ENCODE measurements around the gene OTOF. TPM values are rescaled to one million over a fixed set of nuclear protein-coding genes. Genes with fewer than 3 reads are reported as not detected.

The OTOF gene
- total and polyA plus RNA-seq, 2 of the 13 experiments (the other 11 are each of a cell fraction or from before 2014, with no cell fraction given) = 0.04 TPM; not detected in 1

DNA sequence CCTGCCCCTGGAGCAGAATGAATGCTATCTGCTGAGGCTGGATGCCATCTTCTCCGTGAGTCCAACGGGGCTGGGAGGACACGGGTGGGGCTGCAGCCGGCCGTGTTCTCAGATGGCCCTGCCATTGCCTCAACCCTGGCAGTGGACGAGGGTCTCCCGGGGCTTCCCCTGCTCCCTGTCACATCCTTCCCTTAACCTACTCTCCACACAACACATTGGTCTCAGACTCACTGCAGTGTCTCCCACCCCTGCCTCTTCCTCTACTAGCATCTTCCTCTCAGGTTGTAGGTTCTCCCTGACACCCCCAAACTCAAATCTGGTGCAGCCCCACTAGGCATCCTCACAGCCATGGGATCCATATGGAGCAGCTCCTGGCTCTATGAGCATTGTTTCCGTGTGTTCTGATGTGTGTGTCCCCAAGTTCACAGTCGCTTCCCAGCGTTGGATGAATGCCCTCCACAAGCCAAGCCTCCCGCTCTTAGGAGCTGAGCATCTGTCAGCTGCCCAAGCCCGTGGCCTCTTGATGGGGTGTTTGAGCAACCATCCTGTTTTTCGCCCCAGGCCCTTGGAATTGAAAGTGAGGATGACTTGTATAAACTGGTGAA lies 27.8 kb downstream of the OTOF start:
- Histone ChIP-seq H4K20me1 (ENCODE audit: insufficient read depth, low read length) (no peaks in the 10 kb centered on the region), H3K36me3 (replicated peaks in 1 of 2; ENCODE audit: control insufficient read depth in 1 of 2, insufficient read depth in 2 of 2, low read length in 2 of 2) (no peaks in the 10 kb centered on the region), H3K9ac (ENCODE audit: insufficient read depth, low read depth, low read length) (no peak overlapping the region), H3K9me3 (ENCODE audit: low read length) (no peaks in the 10 kb centered on the region), H2AFZ (ENCODE audit: low read length) (no peak overlapping the region), H3K79me2 (ENCODE audit: insufficient read depth, low read length) (no peaks in the 10 kb centered on the region), H3K27me3 (ENCODE audit: control insufficient read depth in 1 of 2, insufficient read depth in 2 of 2, low read length in 2 of 2) (peaks cover 0 to 16% of the 10 kb centered on the region in 2 experiments; a peak in 1 of 5 replicates), H3K4me1 (ENCODE audit: insufficient read depth, low read length) (peaks cover 3% of the 10 kb centered on the region), H3K4me2 (ENCODE audit: low read depth, low read length) (no peak overlapping the region), H3K27ac (ENCODE audit: extremely low read length, insufficient read depth, low read length) (no peak overlapping the region), H3K4me3 (replicated peaks in 1 of 3; ENCODE audit: insufficient read depth in 1 of 3, low read depth in 2 of 3, low read length in 3 of 3) (no peak overlapping the region)
- intact Hi-C loops (cut with micrococcal nuclease; ENCODE audit: unreplicated experiment) = no loop called here
- ATAC-seq (no peak), FAIRE-seq (no peak), DNase-seq (ENCODE audit: low spot score) (no peak)
- in situ Hi-C loops (cut with HindIII; ENCODE audit: extremely low pct_ligation_motif_present, low pct_unique_long_range_greater_than_20kb) = no loop called here
- BruUV-seq (replicated peaks) = no TSS peak
- POLR2A ChIA-PET = no interaction called here
- CTCF ChIA-PET (ENCODE audit: low intra/inter-chr PET ratio, low total read pairs) = no interaction called here
- WGBS (ENCODE audit: low lambda C conversion rate) = 50% methylated on average over 10 of the region's 13 CpGs
- TF ChIP-seq, protein P1, sequence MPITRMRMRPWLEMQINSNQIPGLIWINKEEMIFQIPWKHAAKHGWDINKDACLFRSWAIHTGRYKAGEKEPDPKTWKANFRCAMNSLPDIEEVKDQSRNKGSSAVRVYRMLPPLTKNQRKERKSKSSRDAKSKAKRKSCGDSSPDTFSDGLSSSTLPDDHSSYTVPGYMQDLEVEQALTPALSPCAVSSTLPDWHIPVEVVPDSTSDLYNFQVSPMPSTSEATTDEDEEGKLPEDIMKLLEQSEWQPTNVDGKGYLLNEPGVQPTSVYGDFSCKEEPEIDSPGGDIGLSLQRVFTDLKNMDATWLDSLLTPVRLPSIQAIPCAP (CRISPR knock-in tag; IDR thresholded peaks at IDR 0.05; ENCODE audit: low read depth) = no peak
- TF ChIP-seq, protein P2, sequence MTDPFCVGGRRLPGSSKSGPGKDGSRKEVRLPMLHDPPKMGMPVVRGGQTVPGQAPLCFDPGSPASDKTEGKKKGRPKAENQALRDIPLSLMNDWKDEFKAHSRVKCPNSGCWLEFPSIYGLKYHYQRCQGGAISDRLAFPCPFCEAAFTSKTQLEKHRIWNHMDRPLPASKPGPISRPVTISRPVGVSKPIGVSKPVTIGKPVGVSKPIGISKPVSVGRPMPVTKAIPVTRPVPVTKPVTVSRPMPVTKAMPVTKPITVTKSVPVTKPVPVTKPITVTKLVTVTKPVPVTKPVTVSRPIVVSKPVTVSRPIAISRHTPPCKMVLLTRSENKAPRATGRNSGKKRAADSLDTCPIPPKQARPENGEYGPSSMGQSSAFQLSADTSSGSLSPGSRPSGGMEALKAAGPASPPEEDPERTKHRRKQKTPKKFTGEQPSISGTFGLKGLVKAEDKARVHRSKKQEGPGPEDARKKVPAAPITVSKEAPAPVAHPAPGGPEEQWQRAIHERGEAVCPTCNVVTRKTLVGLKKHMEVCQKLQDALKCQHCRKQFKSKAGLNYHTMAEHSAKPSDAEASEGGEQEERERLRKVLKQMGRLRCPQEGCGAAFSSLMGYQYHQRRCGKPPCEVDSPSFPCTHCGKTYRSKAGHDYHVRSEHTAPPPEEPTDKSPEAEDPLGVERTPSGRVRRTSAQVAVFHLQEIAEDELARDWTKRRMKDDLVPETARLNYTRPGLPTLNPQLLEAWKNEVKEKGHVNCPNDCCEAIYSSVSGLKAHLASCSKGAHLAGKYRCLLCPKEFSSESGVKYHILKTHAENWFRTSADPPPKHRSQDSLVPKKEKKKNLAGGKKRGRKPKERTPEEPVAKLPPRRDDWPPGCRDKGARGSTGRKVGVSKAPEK (CRISPR knock-in tag; IDR thresholded peaks at IDR 0.05; ENCODE audit: borderline replicate concordance) = no peak
- TF ChIP-seq, protein P3, sequence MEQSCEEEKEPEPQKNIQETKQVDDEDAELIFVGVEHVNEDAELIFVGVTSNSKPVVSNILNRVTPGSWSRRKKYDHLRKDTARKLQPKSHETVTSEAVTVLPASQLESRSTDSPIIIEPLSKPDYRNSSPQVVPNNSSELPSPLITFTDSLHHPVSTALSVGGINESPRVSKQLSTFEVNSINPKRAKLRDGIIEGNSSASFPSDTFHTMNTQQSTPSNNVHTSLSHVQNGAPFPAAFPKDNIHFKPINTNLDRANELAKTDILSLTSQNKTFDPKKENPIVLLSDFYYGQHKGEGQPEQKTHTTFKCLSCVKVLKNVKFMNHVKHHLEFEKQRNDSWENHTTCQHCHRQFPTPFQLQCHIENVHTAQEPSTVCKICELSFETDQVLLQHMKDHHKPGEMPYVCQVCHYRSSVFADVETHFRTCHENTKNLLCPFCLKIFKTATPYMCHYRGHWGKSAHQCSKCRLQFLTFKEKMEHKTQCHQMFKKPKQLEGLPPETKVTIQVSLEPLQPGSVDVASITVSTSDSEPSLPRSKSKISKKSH (CRISPR knock-in tag; IDR thresholded peaks at IDR 0.05; ENCODE audit: borderline replicate concordance) = no peak
- TF ChIP-seq MED8 (CRISPR knock-in tag; IDR thresholded peaks at IDR 0.05; ENCODE audit: insufficient replicate concordance) (no peak), ZSCAN9 (CRISPR knock-in tag; IDR thresholded peaks at IDR 0.05; ENCODE audit: borderline replicate concordance) (no peak), ZNF530 (CRISPR knock-in tag; IDR thresholded peaks at IDR 0.05; ENCODE audit: low read depth) (no peak), U2AF1 (optimal IDR thresholded peaks at IDR 0.05; ENCODE audit: low read depth, low read length) (no peak), ZNF557 (CRISPR knock-in tag; IDR thresholded peaks at IDR 0.05) (no peak), ONECUT2 (CRISPR knock-in tag; IDR thresholded peaks at IDR 0.05) (no peak), POLR2A (IDR thresholded peaks at IDR 0.05; ENCODE audit: insufficient read depth in 1 of 2, low read depth in 2 of 2, low read length in 2 of 2) (no peak), HNF4A (CRISPR knock-in tag; IDR thresholded peaks at IDR 0.05) (no peak), MTF2 (CRISPR knock-in tag; IDR thresholded peaks at IDR 0.05; ENCODE audit: borderline replicate concordance) (no peak), SMAD1 (CRISPR knock-in tag; IDR thresholded peaks at IDR 0.05; ENCODE audit: borderline replicate concordance, low read depth) (no peak), WIZ (CRISPR knock-in tag; IDR thresholded peaks at IDR 0.05) (no peak), IRX3 (CRISPR knock-in tag; IDR thresholded peaks at IDR 0.05; ENCODE audit: borderline replicate concordance, low read depth) (no peak)
- TF ChIP-seq, protein P4, sequence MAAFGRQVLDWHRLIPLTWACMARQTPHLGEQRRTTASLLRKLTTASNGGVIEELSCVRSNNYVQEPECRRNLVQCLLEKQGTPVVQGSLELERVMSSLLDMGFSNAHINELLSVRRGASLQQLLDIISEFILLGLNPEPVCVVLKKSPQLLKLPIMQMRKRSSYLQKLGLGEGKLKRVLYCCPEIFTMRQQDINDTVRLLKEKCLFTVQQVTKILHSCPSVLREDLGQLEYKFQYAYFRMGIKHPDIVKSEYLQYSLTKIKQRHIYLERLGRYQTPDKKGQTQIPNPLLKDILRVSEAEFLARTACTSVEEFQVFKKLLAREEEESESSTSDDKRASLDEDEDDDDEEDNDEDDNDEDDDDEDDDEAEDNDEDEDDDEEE (CRISPR knock-in tag; IDR thresholded peaks at IDR 0.05) = no peak
- TF ChIP-seq, protein P5, sequence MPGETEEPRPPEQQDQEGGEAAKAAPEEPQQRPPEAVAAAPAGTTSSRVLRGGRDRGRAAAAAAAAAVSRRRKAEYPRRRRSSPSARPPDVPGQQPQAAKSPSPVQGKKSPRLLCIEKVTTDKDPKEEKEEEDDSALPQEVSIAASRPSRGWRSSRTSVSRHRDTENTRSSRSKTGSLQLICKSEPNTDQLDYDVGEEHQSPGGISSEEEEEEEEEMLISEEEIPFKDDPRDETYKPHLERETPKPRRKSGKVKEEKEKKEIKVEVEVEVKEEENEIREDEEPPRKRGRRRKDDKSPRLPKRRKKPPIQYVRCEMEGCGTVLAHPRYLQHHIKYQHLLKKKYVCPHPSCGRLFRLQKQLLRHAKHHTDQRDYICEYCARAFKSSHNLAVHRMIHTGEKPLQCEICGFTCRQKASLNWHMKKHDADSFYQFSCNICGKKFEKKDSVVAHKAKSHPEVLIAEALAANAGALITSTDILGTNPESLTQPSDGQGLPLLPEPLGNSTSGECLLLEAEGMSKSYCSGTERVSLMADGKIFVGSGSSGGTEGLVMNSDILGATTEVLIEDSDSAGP (CRISPR knock-in tag; IDR thresholded peaks at IDR 0.05; ENCODE audit: borderline replicate concordance) = no peak

All from HepG2 (cell line).